Liver (tissue), 3 donors: ENCODE measurements around the gene VSIG10L2.

ENCODE experiments used
- FOXA2 ChIP-seq: IDR thresholded peaks from 2 replicates; pipeline ENCODE4 v1.6.1; 2016; ENCODE audit warnings: antibody characterized with exemption
- GABPA ChIP-seq, 2 donors: IDR thresholded peaks in 1 of 2; conservative IDR thresholded peaks in 1 of 2; 2 replicates each; pipeline ENCODE4 v1.6.1; 2016; ENCODE audit warnings: antibody characterized with exemption in 2 of 2, mild to moderate bottlenecking in 1 of 2, moderate library complexity in 1 of 2
- JUND ChIP-seq, 2 donors: IDR thresholded peaks; 2 replicates each; pipeline ENCODE4 v1.6.1; 2016; ENCODE audit warnings: antibody characterized with exemption in 2 of 2
- NR2F2 ChIP-seq: IDR thresholded peaks from 2 replicates; pipeline ENCODE4 v1.6.1; 2016; ENCODE audit warnings: antibody characterized with exemption
- RAD21 ChIP-seq, 2 donors: IDR thresholded peaks; 2 replicates each; pipeline ENCODE4 v1.6.1; 2016; ENCODE audit warnings: antibody characterized with exemption in 2 of 2, mild to moderate bottlenecking in 2 of 2
- SP1 ChIP-seq: IDR thresholded peaks from 2 replicates; pipeline ENCODE4 v1.6.1; 2018; ENCODE audit warnings: antibody characterized with exemption, mild to moderate bottlenecking
- TF ChIP-seq, protein P1 (sequence below): fragments of 150-350 bp; IDR thresholded peaks from 2 replicates; pipeline ENCODE4 v1.5.1; 2017; ENCODE audit warnings: improper control_type of control experiment, low read depth, low read length; ENCODE audit not compliant: missing input control
- TF ChIP-seq, protein P2 (sequence below): IDR thresholded peaks from 2 replicates; pipeline ENCODE4 v1.6.1; 2016; ENCODE audit warnings: antibody characterized with exemption
- TF ChIP-seq, protein P3 (sequence below): IDR thresholded peaks from 2 replicates; pipeline ENCODE4 v1.6.1; 2016; ENCODE audit warnings: antibody characterized with exemption
- TF ChIP-seq, protein P4 (sequence below): IDR thresholded peaks from 2 replicates; pipeline ENCODE4 v1.6.1; 2016; ENCODE audit warnings: antibody characterized with exemption, mild to moderate bottlenecking
- TF ChIP-seq, protein P5 (sequence below): IDR thresholded peaks from 2 replicates; pipeline ENCODE4 v1.6.1; 2016; ENCODE audit warnings: antibody characterized with exemption
- donor health status: healthy.
- donor health status: healthy.

DNA sequence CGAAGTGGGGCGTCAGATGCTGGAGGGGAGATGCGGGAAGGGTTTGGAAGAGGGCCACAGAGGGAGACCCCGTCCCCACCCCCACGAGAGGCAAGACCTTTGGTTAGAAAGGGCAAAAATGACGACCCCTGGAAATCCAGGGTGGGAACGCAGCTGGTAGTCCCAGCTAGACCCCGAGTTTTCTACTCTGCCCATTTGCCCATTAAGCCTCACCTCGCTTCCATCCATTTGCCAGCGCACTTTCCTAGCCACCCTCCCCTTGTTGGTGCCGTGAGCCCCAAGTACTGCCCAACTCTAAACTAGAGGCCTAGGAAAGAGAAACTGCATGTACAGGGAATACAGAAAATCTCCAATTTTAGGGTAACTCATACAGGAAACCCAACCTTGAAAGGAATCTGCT is 41.2 kb upstream of the VSIG10L2 start:
- TF ChIP-seq, protein P1, sequence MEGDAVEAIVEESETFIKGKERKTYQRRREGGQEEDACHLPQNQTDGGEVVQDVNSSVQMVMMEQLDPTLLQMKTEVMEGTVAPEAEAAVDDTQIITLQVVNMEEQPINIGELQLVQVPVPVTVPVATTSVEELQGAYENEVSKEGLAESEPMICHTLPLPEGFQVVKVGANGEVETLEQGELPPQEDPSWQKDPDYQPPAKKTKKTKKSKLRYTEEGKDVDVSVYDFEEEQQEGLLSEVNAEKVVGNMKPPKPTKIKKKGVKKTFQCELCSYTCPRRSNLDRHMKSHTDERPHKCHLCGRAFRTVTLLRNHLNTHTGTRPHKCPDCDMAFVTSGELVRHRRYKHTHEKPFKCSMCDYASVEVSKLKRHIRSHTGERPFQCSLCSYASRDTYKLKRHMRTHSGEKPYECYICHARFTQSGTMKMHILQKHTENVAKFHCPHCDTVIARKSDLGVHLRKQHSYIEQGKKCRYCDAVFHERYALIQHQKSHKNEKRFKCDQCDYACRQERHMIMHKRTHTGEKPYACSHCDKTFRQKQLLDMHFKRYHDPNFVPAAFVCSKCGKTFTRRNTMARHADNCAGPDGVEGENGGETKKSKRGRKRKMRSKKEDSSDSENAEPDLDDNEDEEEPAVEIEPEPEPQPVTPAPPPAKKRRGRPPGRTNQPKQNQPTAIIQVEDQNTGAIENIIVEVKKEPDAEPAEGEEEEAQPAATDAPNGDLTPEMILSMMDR: no peak
- TF ChIP-seq RAD21 (IDR thresholded peaks at IDR 0.05) (no peak), FOXA2 (no peak), NR2F2 (no peak), SP1 (no peak), JUND (IDR thresholded peaks at IDR 0.05) (no peak), GABPA (IDR thresholded peaks at IDR 0.05 in 1 of 2, conservative IDR thresholded peaks at IDR 0.05 in 1 of 2) (no peak)
- TF ChIP-seq, protein P2, sequence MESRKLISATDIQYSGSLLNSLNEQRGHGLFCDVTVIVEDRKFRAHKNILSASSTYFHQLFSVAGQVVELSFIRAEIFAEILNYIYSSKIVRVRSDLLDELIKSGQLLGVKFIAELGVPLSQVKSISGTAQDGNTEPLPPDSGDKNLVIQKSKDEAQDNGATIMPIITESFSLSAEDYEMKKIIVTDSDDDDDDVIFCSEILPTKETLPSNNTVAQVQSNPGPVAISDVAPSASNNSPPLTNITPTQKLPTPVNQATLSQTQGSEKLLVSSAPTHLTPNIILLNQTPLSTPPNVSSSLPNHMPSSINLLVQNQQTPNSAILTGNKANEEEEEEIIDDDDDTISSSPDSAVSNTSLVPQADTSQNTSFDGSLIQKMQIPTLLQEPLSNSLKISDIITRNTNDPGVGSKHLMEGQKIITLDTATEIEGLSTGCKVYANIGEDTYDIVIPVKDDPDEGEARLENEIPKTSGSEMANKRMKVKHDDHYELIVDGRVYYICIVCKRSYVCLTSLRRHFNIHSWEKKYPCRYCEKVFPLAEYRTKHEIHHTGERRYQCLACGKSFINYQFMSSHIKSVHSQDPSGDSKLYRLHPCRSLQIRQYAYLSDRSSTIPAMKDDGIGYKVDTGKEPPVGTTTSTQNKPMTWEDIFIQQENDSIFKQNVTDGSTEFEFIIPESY: no peak
- TF ChIP-seq, protein P3, sequence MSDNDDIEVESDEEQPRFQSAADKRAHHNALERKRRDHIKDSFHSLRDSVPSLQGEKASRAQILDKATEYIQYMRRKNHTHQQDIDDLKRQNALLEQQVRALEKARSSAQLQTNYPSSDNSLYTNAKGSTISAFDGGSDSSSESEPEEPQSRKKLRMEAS: no peak
- TF ChIP-seq, protein P4, sequence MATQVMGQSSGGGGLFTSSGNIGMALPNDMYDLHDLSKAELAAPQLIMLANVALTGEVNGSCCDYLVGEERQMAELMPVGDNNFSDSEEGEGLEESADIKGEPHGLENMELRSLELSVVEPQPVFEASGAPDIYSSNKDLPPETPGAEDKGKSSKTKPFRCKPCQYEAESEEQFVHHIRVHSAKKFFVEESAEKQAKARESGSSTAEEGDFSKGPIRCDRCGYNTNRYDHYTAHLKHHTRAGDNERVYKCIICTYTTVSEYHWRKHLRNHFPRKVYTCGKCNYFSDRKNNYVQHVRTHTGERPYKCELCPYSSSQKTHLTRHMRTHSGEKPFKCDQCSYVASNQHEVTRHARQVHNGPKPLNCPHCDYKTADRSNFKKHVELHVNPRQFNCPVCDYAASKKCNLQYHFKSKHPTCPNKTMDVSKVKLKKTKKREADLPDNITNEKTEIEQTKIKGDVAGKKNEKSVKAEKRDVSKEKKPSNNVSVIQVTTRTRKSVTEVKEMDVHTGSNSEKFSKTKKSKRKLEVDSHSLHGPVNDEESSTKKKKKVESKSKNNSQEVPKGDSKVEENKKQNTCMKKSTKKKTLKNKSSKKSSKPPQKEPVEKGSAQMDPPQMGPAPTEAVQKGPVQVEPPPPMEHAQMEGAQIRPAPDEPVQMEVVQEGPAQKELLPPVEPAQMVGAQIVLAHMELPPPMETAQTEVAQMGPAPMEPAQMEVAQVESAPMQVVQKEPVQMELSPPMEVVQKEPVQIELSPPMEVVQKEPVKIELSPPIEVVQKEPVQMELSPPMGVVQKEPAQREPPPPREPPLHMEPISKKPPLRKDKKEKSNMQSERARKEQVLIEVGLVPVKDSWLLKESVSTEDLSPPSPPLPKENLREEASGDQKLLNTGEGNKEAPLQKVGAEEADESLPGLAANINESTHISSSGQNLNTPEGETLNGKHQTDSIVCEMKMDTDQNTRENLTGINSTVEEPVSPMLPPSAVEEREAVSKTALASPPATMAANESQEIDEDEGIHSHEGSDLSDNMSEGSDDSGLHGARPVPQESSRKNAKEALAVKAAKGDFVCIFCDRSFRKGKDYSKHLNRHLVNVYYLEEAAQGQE: no peak
- TF ChIP-seq, protein P5, sequence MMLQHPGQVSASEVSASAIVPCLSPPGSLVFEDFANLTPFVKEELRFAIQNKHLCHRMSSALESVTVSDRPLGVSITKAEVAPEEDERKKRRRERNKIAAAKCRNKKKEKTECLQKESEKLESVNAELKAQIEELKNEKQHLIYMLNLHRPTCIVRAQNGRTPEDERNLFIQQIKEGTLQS: no peak
